Stomach smooth muscle (tissue), 2 donors: ENCODE measurements around the gene DSCAML1.
A peak's percentile ranks its signal among the peaks of the same experiment; 100 is the strongest.

Source experiments
- H3K27ac ChIP-seq: one replicate; pipeline ENCODE4 v1.7.0; 2013; ENCODE audit warnings: mild to moderate bottlenecking, low read length, inconsistent platforms
- H3K27me3 ChIP-seq, 2 donors: one replicate each; pipeline ENCODE4 v1.7.0; 2013; ENCODE audit warnings: low read length in 2 of 2; ENCODE audit not compliant: insufficient read depth in 2 of 2, control insufficient read depth in 1 of 2
- H3K36me3 ChIP-seq, 2 donors: one replicate each; pipeline ENCODE4 v1.7.0; 2013; ENCODE audit warnings: low read length in 2 of 2; ENCODE audit not compliant: control insufficient read depth in 2 of 2, insufficient read depth in 2 of 2
- H3K4me1 ChIP-seq: one replicate; pipeline ENCODE4 v1.7.0; 2013; ENCODE audit warnings: low read length; ENCODE audit not compliant: control insufficient read depth, insufficient read depth
- H3K4me3 ChIP-seq, 2 donors: one replicate each; pipeline ENCODE4 v1.7.0; 2013; ENCODE audit warnings: low read length in 2 of 2
- H3K9ac ChIP-seq, 2 donors: one replicate each; pipeline ENCODE4 v1.7.0; 2013; ENCODE audit warnings: low read length in 2 of 2, mild to moderate bottlenecking in 1 of 2
- H3K9me3 ChIP-seq, 2 donors: one replicate each; pipeline ENCODE4 v1.7.0; 2013; ENCODE audit warnings: low read length in 2 of 2; ENCODE audit not compliant: control insufficient read depth in 2 of 2
- donor health status: healthy.
- donor health status: Pancreatic carcinoma.

DSCAML1 gene

GRCh38 chr11:117435326-117435725 lies 361.7 kb downstream of the DSCAML1 start:
- Histone ChIP-seq H3K4me1 (no peaks in the 10 kb centered on the region), H3K9ac (no peak overlapping the region), H3K36me3 (peaks cover 3 to 21% of the 10 kb centered on the region in 2 donors), H3K4me3 (no peak overlapping the region), H3K9me3 (no peaks in the 10 kb centered on the region), H3K27ac (no peak overlapping the region), H3K27me3 (no peaks in the 10 kb centered on the region)

- H3K9ac ChIP-seq, result no peak overlapping the region
- no peak overlapping the region for H3K4me3 ChIP-seq
- no peak overlapping the region for H3K27ac ChIP-seq
- H3K36me3 ChIP-seq, result peaks cover 3 to 21% of the 10 kb centered on the region in 2 donors
- no peaks in the 10 kb centered on the region for H3K9me3 ChIP-seq
- no peaks in the 10 kb centered on the region for H3K27me3 ChIP-seq
- no peaks in the 10 kb centered on the region for H3K4me1 ChIP-seq
Measured at GRCh38 chr11:117434481-117434880, 362.5 kb downstream of the DSCAML1 start.

GRCh38 chr11:117433717-117434116 lies 363.3 kb downstream of the DSCAML1 start:
- no peaks in the 10 kb centered on the region for H3K4me1 ChIP-seq
- no peaks in the 10 kb centered on the region for H3K9me3 ChIP-seq
- no peaks in the 10 kb centered on the region for H3K27me3 ChIP-seq
- H3K4me3 ChIP-seq, result no peak overlapping the region
- peaks cover 3 to 20% of the 10 kb centered on the region in 2 donors for H3K36me3 ChIP-seq
- H3K27ac ChIP-seq, result no peak overlapping the region
- no peak overlapping the region for H3K9ac ChIP-seq

- no peaks in the 10 kb centered on the region for H3K27me3 ChIP-seq
- no peak overlapping the region for H3K4me3 ChIP-seq
- H3K4me1 ChIP-seq, result no peaks in the 10 kb centered on the region
- H3K9me3 ChIP-seq, result no peaks in the 10 kb centered on the region
- no peak overlapping the region for H3K9ac ChIP-seq
- H3K27ac ChIP-seq, result no peak overlapping the region
- peaks cover 3 to 16% of the 10 kb centered on the region in 2 donors for H3K36me3 ChIP-seq
Measured at GRCh38 chr11:117431436-117431835, 365.6 kb downstream of the DSCAML1 start.

GRCh38 chr11:117430293-117430955 lies 366.6 kb downstream of the DSCAML1 start:
- no peak overlapping the region for H3K4me3 ChIP-seq
- H3K27ac ChIP-seq, result no peak overlapping the region
- H3K4me1 ChIP-seq, result peaks cover 3% of the 10 kb centered on the region
- H3K36me3 ChIP-seq, result peaks cover 3 to 14% of the 10 kb centered on the region in 2 donors
- no peaks in the 10 kb centered on the region for H3K9me3 ChIP-seq
- H3K27me3 ChIP-seq, result no peaks in the 10 kb centered on the region
- H3K9ac ChIP-seq, result no peak overlapping the region

- no peaks in the 10 kb centered on the region for H3K27me3 ChIP-seq
- H3K27ac ChIP-seq, result no peak overlapping the region
- H3K4me1 ChIP-seq, result peaks cover 3% of the 10 kb centered on the region
- H3K4me3 ChIP-seq, result no peak overlapping the region
- peaks cover 3 to 12% of the 10 kb centered on the region in 2 donors for H3K36me3 ChIP-seq
- H3K9ac ChIP-seq, result no peak overlapping the region
- no peaks in the 10 kb centered on the region for H3K9me3 ChIP-seq
Measured at GRCh38 chr11:117428856-117429229, 368.2 kb downstream of the DSCAML1 start.

- Histone ChIP-seq H3K9me3 (no peaks in the 10 kb centered on the region), H3K36me3 (peaks cover 3 to 12% of the 10 kb centered on the region in 2 donors), H3K4me3 (no peak overlapping the region), H3K4me1 (peaks cover 3% of the 10 kb centered on the region), H3K9ac (no peak overlapping the region), H3K27ac (no peak overlapping the region), H3K27me3 (no peaks in the 10 kb centered on the region)
Measured at GRCh38 chr11:117428186-117428855, 368.7 kb downstream of the DSCAML1 start.

GRCh38 chr11:117427356-117427874 lies 369.6 kb downstream of the DSCAML1 start:
- Histone ChIP-seq H3K27me3 (no peaks in the 10 kb centered on the region), H3K27ac (no peak overlapping the region), H3K36me3 (peaks cover 3 to 8% of the 10 kb centered on the region in 2 donors), H3K4me3 (no peak overlapping the region), H3K9me3 (no peaks in the 10 kb centered on the region), H3K4me1 (peaks cover 3% of the 10 kb centered on the region), H3K9ac (no peak overlapping the region)

GRCh38 chr11:117426941-117427340 lies 370.1 kb downstream of the DSCAML1 start:
- Histone ChIP-seq H3K9me3 (no peaks in the 10 kb centered on the region), H3K36me3 (peaks cover 3 to 5% of the 10 kb centered on the region in 2 donors), H3K4me3 (no peak overlapping the region), H3K27ac (no peak overlapping the region), H3K4me1 (peaks cover 3% of the 10 kb centered on the region), H3K27me3 (no peaks in the 10 kb centered on the region), H3K9ac (no peak overlapping the region)

- Histone ChIP-seq H3K4me1 (peaks cover 3% of the 10 kb centered on the region), H3K9me3 (no peaks in the 10 kb centered on the region), H3K27ac (no peak overlapping the region), H3K27me3 (no peaks in the 10 kb centered on the region), H3K4me3 (peak overlapping the region in 1 of 2 donors; percentile 57), H3K36me3 (peaks cover 3 to 4% of the 10 kb centered on the region in 2 donors), H3K9ac (no peak overlapping the region)
Measured at GRCh38 chr11:117426297-117426685, 370.7 kb downstream of the DSCAML1 start.
